T-helper 2 cell treated with Interferon-gamma antibody and Interleukin-4, amounts not matched to agents 5 μg/mL and 100 μg/mL, for 36 hours (primary cell): ENCODE measurements around the gene ADAM10.

ENCODE experiments used
- DNase-seq: peaks from one replicate; pipeline ENCODE4 v3.0.0; 2021; ENCODE audit warnings: low spot score
- H3K27ac Mint-ChIP-seq: one replicate; pipeline ENCODE4 v1.8.0; 2021; ENCODE audit warnings: mild to moderate bottlenecking, mixed read lengths
- H3K27me3 Mint-ChIP-seq: one replicate; pipeline ENCODE4 v1.8.0; 2021; ENCODE audit warnings: low read depth, mixed read lengths
- H3K36me3 Mint-ChIP-seq: one replicate; pipeline ENCODE4 v1.8.0; 2021; ENCODE audit warnings: low read depth, mixed read lengths
- H3K4me1 Mint-ChIP-seq: one replicate; pipeline ENCODE4 v1.8.0; 2021; ENCODE audit warnings: low read depth, mixed read lengths
- H3K4me3 Mint-ChIP-seq: one replicate; pipeline ENCODE4 v1.8.0; 2022; ENCODE audit warnings: mild to moderate bottlenecking, moderate library complexity, mixed read lengths
- H3K9me3 Mint-ChIP-seq: one replicate; pipeline ENCODE4 v1.8.0; 2021; ENCODE audit warnings: mixed read lengths

Gene ADAM10

DNA sequence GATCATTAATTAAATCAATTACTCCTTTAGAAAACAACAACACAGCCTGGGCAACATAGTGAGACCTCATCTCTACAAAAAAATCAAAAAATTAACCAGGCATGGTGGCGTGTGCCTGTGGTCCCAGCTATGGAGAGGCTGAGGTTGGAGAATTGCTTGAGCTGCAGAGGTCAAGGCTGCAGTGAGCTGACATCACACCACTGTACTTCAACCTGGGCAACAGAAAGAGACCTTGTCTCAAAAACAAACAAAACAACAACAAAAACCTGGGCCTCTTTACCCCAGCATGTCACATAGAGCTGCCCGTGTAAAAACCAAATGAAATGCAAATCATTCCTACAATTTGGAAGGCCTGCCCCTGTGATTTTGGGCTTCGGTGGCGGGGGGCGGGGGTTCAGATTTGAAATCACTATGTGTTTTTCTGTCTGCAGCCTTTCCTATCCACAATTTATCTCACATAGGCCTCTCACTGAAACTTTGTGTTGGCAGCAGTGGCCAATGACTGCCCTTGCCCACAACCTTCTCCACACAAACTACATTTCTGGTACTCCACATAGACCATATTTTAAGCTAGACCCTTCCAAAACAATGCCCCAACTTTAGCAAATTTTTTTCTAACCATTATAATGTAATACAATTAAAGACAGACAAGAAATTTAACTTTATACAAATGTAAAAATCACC is 6.5 kb downstream of the ADAM10 start:
- Mint-ChIP-seq H3K4me1 (peaks cover 46% of the 10 kb centered on the region), H3K9me3 (no peaks in the 10 kb centered on the region), H3K4me3 (no peak overlapping the region), H3K27ac (no peak overlapping the region), H3K27me3 (no peaks in the 10 kb centered on the region), H3K36me3 (peaks cover 30% of the 10 kb centered on the region)
- DNase-seq, result no peak

DNA sequence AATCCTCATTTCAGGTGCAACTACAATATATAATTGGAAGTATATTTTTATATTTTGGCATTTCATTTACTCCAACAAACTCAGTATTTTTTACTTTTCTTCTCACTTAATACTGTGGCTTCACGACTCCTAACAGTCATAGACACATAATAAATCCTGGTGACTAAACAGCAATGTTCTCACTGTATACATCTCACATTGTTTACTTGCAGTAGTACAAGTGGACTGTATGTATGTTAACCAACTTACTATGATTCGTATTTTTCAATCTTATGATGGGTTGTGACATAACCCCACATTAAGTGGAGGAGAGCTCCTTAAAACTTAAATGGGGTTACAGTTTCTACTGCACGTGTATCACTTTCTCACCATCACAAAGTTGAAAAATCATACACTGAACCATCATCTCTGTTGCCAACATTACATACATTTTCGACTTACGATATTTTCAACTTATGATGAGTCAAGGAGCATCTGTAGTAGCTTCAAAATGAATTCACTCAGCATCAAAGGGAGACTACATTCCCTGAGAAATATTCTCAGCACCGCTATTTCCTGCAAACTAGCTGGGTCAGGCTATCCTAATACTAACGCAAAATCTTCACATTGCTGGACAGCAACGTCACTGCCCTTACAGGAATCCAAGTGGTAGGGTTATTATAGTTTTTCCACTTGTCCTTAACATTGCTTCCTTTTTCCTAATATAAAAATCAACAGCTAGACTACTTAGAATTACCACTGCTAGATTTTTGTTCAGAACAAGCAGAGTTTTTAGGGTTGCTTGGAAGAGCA is 7.3 kb downstream of the ADAM10 start:
- Mint-ChIP-seq H3K4me3 (no peak overlapping the region), H3K4me1 (peaks cover 49% of the 10 kb centered on the region), H3K9me3 (no peaks in the 10 kb centered on the region), H3K36me3 (peaks cover 26% of the 10 kb centered on the region), H3K27ac (no peak overlapping the region), H3K27me3 (no peaks in the 10 kb centered on the region)
- no peak for DNase-seq

GRCh38 chr15:58741032-58741431 is 8.5 kb downstream of the ADAM10 start:
- no peaks in the 10 kb centered on the region for H3K27me3 Mint-ChIP-seq
- no peak for DNase-seq
- no peak overlapping the region for H3K27ac Mint-ChIP-seq
- H3K36me3 Mint-ChIP-seq, result peaks cover 22% of the 10 kb centered on the region
- H3K4me1 Mint-ChIP-seq, result peaks cover 49% of the 10 kb centered on the region
- H3K4me3 Mint-ChIP-seq, result no peak overlapping the region
- H3K9me3 Mint-ChIP-seq, result no peaks in the 10 kb centered on the region

GRCh38 chr15:58740436-58740835 is 9.1 kb downstream of the ADAM10 start:
- Mint-ChIP-seq H3K27me3 (no peaks in the 10 kb centered on the region), H3K36me3 (peaks cover 20% of the 10 kb centered on the region), H3K27ac (no peak overlapping the region), H3K9me3 (no peaks in the 10 kb centered on the region), H3K4me1 (peaks cover 50% of the 10 kb centered on the region), H3K4me3 (no peak overlapping the region)
- no peak for DNase-seq

- peaks cover 47% of the 10 kb centered on the region for H3K4me1 Mint-ChIP-seq
- no peaks in the 10 kb centered on the region for H3K27me3 Mint-ChIP-seq
- no peak for DNase-seq
- peak overlapping the region; percentile 0 for H3K27ac Mint-ChIP-seq
- H3K4me3 Mint-ChIP-seq, result peak overlapping the region; percentile 1
- peaks cover 8% of the 10 kb centered on the region for H3K36me3 Mint-ChIP-seq
- no peaks in the 10 kb centered on the region for H3K9me3 Mint-ChIP-seq
These were observed 11.3 kb downstream of the ADAM10 start for GRCh38 chr15:58738046-58738707.

- Mint-ChIP-seq H3K4me1 (peaks cover 44% of the 10 kb centered on the region), H3K9me3 (no peaks in the 10 kb centered on the region), H3K27ac (no peak overlapping the region), H3K36me3 (peaks cover 9% of the 10 kb centered on the region), H3K27me3 (no peaks in the 10 kb centered on the region), H3K4me3 (no peak overlapping the region)
- DNase-seq, result no peak
These were observed 12.2 kb downstream of the ADAM10 start for GRCh38 chr15:58737298-58737697.

DNA sequence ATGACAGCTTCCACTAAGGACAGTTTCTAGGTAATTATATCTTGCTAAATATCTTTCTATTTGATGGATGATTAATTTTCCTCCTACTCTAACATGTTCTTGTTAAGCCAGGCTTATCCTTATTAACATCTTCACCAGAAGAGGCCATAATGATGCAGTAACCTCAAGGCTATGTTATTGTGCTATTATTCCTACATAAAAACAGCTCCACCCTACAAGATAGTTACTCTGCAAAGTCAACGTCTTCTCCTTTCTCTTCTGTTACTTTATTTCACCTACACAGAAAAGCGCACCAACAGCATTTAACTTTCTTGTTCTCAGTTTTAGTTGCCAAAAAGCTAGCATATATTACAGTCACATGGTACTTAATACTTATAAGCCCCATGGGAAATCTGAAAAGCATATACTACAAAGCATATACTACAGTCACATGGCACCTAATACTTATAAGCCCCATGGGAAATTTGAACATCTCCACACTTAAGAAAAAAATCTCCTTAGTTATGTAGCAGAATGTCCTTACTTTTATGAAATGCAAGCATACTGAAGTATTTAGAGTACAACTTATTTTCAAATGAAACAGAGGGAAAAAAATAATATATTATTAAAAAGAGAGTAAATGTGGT is 13.4 kb downstream of the ADAM10 start:
- Mint-ChIP-seq H3K36me3 (peaks cover 14% of the 10 kb centered on the region), H3K4me1 (peaks cover 45% of the 10 kb centered on the region), H3K9me3 (no peaks in the 10 kb centered on the region), H3K27me3 (no peaks in the 10 kb centered on the region), H3K27ac (no peak overlapping the region), H3K4me3 (no peak overlapping the region)
- no peak for DNase-seq

GRCh38 chr15:58734859-58735258 is 14.6 kb downstream of the ADAM10 start:
- Mint-ChIP-seq H3K4me3 (no peak overlapping the region), H3K4me1 (peaks cover 52% of the 10 kb centered on the region), H3K27ac (no peak overlapping the region), H3K36me3 (peaks cover 18% of the 10 kb centered on the region), H3K9me3 (no peaks in the 10 kb centered on the region), H3K27me3 (no peaks in the 10 kb centered on the region)
- no peak for DNase-seq

DNA sequence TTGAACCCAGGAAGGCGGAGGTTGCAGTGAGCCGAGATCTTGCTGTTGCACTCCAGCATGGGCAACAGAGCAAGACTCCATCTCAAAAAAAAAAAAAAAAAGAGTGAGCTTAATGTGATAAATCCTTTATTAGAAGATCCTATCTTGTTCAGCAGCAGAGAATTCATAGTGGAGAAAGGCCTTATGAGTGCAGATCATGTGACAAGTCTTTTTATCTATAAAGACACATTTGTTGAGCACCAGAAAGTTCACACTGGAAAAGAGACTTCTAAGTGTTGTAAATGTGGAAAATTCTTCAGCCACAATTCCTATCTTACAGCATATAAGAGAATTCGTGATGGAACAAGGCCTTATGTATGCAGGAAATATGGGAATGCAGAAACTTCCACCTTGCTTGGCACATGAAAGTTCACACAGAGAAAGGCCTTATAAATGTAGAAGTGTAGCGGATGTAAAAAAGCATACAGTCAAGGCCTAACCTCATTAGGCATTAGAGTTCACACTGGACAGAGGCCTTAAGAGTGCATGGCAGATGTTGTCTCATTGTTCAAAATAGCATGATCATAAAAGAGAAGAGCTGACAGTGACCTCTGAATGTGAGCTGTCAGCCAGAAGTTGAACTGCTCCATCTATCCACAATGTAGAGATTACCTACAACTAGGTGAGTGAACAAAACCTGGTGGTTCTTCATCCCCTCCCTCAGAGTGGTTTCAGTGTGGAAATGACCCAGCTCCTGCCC is 16.7 kb downstream of the ADAM10 start:
- peaks cover 24% of the 10 kb centered on the region for H3K36me3 Mint-ChIP-seq
- H3K27ac Mint-ChIP-seq, result no peak overlapping the region
- peaks cover 45% of the 10 kb centered on the region for H3K4me1 Mint-ChIP-seq
- no peaks in the 10 kb centered on the region for H3K9me3 Mint-ChIP-seq
- H3K4me3 Mint-ChIP-seq, result no peak overlapping the region
- no peaks in the 10 kb centered on the region for H3K27me3 Mint-ChIP-seq
- no peak for DNase-seq

DNA sequence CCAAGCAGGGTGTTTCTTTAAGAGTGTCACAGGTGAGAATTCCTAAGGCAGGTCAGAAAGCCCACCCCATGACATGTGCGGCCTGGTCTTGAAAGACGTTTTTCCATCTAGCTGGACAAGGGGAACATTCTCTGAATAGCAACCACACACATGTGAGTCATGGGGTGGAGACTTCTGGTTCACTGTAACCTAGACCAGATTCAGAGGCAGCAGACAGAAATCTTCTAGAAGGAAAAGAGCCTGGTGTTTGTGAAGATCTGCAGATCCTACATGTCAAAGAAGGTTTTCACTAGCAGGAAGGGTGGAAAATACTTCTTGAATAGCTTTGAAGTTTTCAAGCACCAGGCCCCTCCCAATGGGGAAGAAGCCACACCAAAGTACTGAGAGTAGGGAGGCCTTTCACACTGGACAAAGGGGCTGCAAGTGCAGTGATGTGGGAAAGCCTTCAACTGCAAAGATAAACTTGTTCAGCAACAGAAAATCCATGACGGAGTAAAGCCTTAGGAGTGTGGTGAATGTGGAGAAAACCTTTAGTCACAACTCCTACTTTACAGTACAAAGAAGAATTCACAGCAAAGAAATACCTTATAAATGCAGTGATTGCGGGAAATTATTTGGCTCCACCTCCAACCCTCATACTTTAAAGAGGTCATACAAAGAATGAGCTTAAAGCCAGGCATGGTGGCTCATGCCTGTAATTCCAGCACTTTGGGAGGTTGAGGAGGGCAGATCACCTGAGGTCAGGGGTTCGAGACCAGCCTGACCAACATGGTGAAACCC is 17.6 kb downstream of the ADAM10 start:
- Mint-ChIP-seq H3K27me3 (no peaks in the 10 kb centered on the region), H3K27ac (peak overlapping the region; percentile 29), H3K36me3 (peaks cover 24% of the 10 kb centered on the region), H3K9me3 (no peaks in the 10 kb centered on the region), H3K4me3 (no peak overlapping the region), H3K4me1 (peaks cover 39% of the 10 kb centered on the region)
- no peak for DNase-seq

DNA sequence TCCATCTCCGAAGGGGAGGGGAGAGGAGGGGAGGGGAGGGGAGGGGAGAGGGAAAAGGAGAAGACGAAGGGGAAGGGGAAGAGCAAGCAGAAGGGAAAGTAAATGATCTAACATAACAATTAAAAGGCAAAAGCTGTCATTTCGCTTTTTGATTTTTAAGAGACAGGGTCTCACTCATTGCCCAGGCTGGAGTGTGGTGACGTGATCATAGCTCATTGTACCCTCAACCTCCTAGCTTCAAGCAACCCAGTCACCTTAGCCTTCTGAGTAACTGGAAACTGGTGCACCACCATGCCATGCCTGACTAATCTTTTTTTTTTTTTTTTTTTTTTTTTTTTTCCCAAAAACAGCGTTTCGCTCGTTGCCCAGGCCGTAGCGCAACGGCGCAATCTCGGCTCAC is 22.6 kb downstream of the ADAM10 start:
- Mint-ChIP-seq H3K4me3 (no peak overlapping the region), H3K27me3 (no peaks in the 10 kb centered on the region), H3K36me3 (peaks cover 22% of the 10 kb centered on the region), H3K27ac (no peak overlapping the region), H3K4me1 (peaks cover 30% of the 10 kb centered on the region), H3K9me3 (no peaks in the 10 kb centered on the region)
- no peak for DNase-seq

DNA sequence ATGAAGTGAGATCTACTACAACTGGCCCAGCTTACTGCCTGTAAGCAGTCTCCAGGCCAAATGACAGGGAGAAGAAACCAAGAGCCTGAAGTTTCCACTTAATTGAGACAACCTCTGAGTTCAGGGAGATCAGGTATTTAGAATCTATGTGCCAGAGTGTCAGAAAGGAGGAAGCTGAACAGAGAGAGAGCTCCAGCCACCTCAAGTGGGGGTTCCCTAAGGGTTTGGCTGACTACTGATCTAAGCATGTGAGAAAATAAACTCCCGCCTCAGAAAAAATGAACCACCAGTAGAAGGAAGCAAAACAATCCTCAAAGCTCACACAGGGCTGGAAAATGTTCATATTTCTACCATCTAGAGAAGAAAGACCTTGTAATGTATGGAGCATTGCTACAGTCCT is 25.0 kb downstream of the ADAM10 start:
- H3K27me3 Mint-ChIP-seq, result no peaks in the 10 kb centered on the region
- no peak for DNase-seq
- H3K4me1 Mint-ChIP-seq, result peaks cover 27% of the 10 kb centered on the region
- H3K36me3 Mint-ChIP-seq, result peaks cover 28% of the 10 kb centered on the region
- no peaks in the 10 kb centered on the region for H3K9me3 Mint-ChIP-seq
- no peak overlapping the region for H3K4me3 Mint-ChIP-seq
- peak overlapping the region; percentile 37 for H3K27ac Mint-ChIP-seq

- peaks cover 50% of the 10 kb centered on the region for H3K36me3 Mint-ChIP-seq
- H3K27me3 Mint-ChIP-seq, result no peaks in the 10 kb centered on the region
- peaks cover 28% of the 10 kb centered on the region for H3K4me1 Mint-ChIP-seq
- H3K4me3 Mint-ChIP-seq, result no peak overlapping the region
- H3K9me3 Mint-ChIP-seq, result no peaks in the 10 kb centered on the region
- no peak for DNase-seq
- H3K27ac Mint-ChIP-seq, result no peak overlapping the region
These were observed 32.1 kb downstream of the ADAM10 start for GRCh38 chr15:58717357-58717756.
